NCI-H2196 treated with DMSO at 0.1 percent for 48 hours (cell line): ENCODE measurements around the gene RHOXF2.
"Not testable (repeated sequence)": the region's sequence is repeated elsewhere in the genome, so short reads cannot be mapped to it uniquely, and the experiment has no call there.

Experiments
- DNase-seq: peaks from one replicate; lab custom pipeline; 2025; ENCODE audit not compliant: unreplicated experiment; lab: John Stamatoyannopoulos, UW

The RHOXF2 gene

DNA sequence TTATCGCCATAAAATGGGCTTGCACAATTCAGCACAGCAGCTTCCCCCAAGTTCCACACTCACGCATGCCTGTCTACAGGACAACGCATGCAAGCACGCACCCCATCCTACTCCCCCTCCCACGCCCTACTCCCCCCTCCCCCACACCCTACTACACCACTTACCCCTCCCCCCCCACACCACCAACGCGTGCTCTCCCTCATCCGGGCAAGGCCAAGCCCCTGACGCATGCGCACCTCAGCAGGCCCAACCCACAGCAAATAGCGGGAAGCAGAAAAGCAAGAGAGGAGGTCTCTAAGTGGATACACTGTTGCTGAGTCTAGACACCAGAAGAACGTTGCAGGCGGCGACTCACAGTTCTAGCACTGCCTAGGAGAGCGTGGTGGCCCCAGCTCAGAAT is at the start of gene RHOXF2:
TSS of gene RHOXF2 (plus strand) at position 301 of the 400 bp plus-strand sequence. CDS start 138 bp downstream, outside the sequence.
- DNase-seq: not testable (repeated sequence)

DNA sequence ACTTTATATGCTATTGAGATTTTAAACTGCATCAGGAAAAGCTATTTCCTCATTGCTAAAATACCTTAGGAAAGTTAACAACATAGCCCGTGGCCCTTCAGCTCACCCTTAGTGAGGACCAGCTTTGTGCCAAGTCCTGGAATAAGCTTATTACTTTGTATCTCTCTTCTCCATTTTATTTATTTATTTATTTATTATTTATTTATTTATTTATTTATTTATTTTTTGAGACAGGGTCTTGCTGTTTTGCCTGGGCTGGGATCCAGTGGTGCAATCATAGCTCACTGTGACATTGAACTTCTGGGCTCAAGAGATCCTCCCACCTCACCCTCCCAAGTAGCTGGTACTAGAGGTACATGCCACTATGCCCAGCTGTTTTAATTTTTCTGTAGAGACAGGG is 49.0 kb upstream of the RHOXF2 start:
- DNase-seq: no peak

- no peak for DNase-seq
Observed at GRCh38 chrX:120111611-120112010, 46.8 kb upstream of the RHOXF2 start.

- DNase-seq: no peak
Observed at GRCh38 chrX:120115438-120115963, 42.9 kb upstream of the RHOXF2 start, which contains the start of gene RHOXF1. Gene RHOXF1 (minus strand): TSS chrX:120115913. CDS start chrX:120115862, 51 bp downstream.

DNA sequence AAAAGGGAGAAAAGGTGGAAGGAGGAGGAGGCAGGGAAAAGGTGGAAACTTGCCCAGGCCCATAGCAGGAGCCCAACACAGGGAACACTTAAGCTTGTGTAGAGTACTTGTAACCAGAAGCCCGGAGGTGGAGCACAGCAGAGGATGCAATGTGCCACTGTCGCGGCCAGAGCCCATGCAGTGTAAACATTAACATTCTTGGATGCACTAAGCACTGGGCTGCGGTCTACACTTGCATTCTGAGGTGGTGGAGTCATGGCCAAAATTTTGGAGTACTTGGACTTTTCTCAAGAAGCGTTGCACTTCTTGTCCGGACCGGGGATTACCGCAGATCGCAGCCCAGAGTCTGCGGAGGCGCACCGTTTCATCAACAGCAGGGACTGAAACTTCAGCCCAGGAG is 38.2 kb upstream of the RHOXF2 start:
- no peak for DNase-seq

- no peak for DNase-seq
Observed at GRCh38 chrX:120125444-120125843, 33.0 kb upstream of the RHOXF2 start.

DNA sequence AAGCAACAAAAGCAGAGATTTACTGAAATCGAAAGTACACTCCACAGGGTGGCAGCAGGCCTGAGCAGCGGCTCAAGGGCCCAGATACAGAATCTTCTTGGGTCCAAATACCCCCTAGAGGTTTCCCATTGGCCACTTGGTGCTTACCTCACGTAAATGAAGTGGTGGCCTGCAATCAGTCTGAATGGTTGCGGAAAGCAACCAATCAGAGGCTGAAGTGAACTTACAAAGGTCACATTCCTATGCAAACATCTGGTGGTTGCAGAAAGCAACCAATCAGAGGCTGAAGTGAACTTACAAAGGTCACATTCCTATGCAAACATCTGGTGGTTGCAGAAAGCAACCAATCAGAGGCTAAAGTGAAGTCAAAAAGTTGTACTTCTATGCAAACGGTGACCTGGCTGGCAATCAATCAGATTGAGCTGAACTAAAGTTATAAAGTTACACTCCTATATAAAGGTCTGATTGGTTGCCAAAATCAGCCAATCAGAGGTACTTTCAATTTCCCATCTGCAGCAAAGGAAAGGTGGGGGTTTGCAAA is 30.0 kb upstream of the RHOXF2 start:
- DNase-seq: not testable (repeated sequence)

- no peak for DNase-seq
Observed at GRCh38 chrX:120136128-120136527, 22.3 kb upstream of the RHOXF2 start.

GRCh38 chrX:120136840-120137239 is 21.6 kb upstream of the RHOXF2 start:
- DNase-seq: no peak

DNA sequence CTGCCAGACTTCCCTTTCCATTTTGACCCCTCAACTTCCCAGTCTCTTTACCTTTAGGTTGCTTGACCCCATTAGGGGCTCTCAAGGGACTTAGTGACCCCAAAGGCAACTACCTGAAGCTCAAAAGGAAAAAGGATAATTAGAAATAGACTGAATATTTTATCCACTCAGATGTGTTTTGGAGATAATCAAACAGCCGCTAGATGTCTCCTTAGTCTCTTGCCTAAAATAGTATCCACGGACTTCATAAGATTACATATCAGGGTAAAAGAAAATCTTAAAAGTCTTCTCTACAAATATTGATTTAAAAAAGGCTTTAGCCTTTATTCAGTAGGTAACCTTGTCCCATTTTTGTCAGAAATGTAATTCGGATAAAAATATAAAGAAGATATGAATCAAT is 21.0 kb upstream of the RHOXF2 start:
- DNase-seq: no peak

GRCh38 chrX:120140293-120140981 is 18.0 kb upstream of the RHOXF2 start:
- DNase-seq: no peak

GRCh38 chrX:120144178-120144844 is 14.1 kb upstream of the RHOXF2 start:
- no peak for DNase-seq

GRCh38 chrX:120145295-120145925 is 13.0 kb upstream of the RHOXF2 start:
- DNase-seq: no peak

DNA sequence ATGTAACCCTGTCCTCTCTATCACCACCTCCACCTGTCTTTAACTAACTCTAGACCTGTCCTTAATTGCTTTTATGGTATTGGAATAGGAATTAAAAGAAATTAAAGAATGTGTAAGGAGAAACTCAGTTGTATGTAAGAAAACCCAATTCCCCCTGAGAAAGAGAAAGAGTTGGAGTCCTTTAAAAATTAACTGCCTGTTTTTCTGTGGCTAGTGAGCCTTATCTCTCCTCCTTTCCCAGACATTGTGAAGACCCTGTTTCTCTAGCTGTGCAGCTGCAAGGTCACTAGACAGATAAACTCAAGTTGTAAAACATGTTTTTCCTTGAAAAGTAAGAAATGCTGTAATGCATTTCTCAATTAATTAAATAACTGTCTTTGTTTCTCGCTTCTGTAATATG is 12.1 kb upstream of the RHOXF2 start:
- not testable (repeated sequence) for DNase-seq

GRCh38 chrX:120147537-120147936 is 10.9 kb upstream of the RHOXF2 start:
- DNase-seq: no peak

GRCh38 chrX:120150109-120150744 is 8.2 kb upstream of the RHOXF2 start:
- not testable (repeated sequence) for DNase-seq

DNA sequence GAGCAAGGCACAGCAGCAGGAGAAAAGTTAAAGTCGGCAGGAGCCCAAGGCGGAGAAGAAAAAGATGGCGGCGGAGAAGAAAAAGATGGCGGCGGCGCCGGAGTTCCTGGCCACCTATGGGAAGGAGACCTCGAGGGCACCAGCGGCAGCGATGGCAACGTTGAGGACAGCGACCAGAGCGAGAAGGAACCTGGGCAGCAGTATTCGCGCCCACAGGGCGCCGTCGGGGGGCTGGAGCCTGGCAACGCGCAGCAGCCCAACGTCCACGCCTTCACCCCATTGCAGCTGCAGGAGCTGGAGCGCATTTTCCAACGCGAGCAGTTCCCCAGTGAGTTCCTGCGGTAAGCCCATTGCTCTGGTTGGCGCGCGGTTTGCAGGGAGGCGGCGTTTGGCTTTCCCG is 673 bp downstream of the RHOXF2 start:
- DNase-seq: not testable (repeated sequence)

- not testable (repeated sequence) for DNase-seq
Observed at GRCh38 chrX:120193254-120193653, 34.8 kb downstream of the RHOXF2 start.

DNA sequence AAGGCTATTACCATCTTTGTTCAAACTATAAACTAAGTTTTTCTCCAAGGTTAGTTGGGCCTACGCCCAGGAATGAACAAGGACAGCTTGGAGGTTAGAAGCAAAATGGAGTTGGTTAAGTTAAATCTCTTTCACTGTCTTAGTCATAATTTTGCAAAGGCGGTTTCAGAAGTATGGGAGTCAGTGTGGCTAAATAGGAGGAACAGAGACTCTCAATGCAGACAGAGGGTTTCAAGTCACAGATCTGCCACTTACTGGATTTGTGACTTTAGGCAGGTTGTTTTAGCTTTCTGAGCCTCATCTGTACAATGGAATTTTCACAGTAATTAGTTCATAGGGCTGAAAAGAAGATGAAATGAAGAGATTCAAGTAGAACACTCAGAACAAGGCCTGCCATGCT is 35.3 kb downstream of the RHOXF2 start:
- not testable (repeated sequence) for DNase-seq

GRCh38 chrX:120195786-120196185 is 37.4 kb downstream of the RHOXF2 start:
- not testable (repeated sequence) for DNase-seq
